Suprapubic skin (tissue), 4 donors: Measurements from ENCODE around the gene UNKL. TPM values are rescaled to one million over a fixed set of nuclear protein-coding genes. Genes with fewer than 3 reads are reported as not detected.

Experiments used
- DNase-seq, 2 donors: peaks; one replicate each; pipeline ENCODE4 v3.0.0-alpha.2; 2019; ENCODE audit warnings: low spot score in 2 of 2
- H3K27ac ChIP-seq: fragments of 200-600 bp; sonication (generic); one replicate; pipeline ENCODE4 v1.5.1; 2019
- H3K27me3 ChIP-seq: fragments of 200-600 bp; sonication (generic); one replicate; pipeline ENCODE4 v1.5.1; 2019
- H3K36me3 ChIP-seq: fragments of 200-600 bp; sonication (generic); one replicate; pipeline ENCODE4 v1.5.1; 2019
- H3K4me1 ChIP-seq: fragments of 200-600 bp; sonication (generic); one replicate; pipeline ENCODE4 v1.5.1; 2019
- H3K4me3 ChIP-seq: fragments of 200-600 bp; sonication (generic); one replicate; pipeline ENCODE4 v1.5.1; 2019; ENCODE audit warnings: mild to moderate bottlenecking
- H3K9me3 ChIP-seq: fragments of 200-600 bp; sonication (generic); one replicate; pipeline ENCODE4 v1.5.1; 2019
- EP300 ChIP-seq: sonication (generic); formaldehyde crosslinking; IDR thresholded peaks from one replicate; pipeline ENCODE4 v1.6.1; 2017; ENCODE audit warnings: antibody characterized with exemption
- POLR2A ChIP-seq, 2 donors: fragments of 450-650 bp; IDR thresholded peaks; one replicate each; pipeline ENCODE4 v1.6.1; 2017; ENCODE audit warnings: antibody characterized with exemption in 2 of 2, mild to moderate bottlenecking in 2 of 2, moderate library complexity in 2 of 2
- POLR2AphosphoS5 ChIP-seq, 3 donors: sonication (generic); formaldehyde crosslinking; IDR thresholded peaks; one replicate each; pipeline ENCODE4 v1.6.1; 2017; ENCODE audit warnings: antibody characterized with exemption in 3 of 3
- WGBS: methylation state at CpG from one replicate; pipeline ENCODE4 v1.1.5; 2018; 5-methylcytosine and 5-hydroxymethylcytosine counted together
- total RNA-seq, 4 donors: library from RNA; depleted of rRNA; stranded (reverse); fragments of >200 nt; gene quantifications; one replicate each; pipeline ENCODE4 v1.1.0, GENCODE V29; 2016
- TF ChIP-seq, protein P1 (sequence below), 2 donors: fragments of 200-600 bp in 1 of 2; fragments of 450-650 bp in 1 of 2; sonication (generic) in 1 of 2; IDR thresholded peaks; one replicate each; pipeline ENCODE4 v1.5.1; 2016 to 2019; ENCODE audit warnings: antibody characterized with exemption in 2 of 2, mild to moderate bottlenecking in 1 of 2, moderate library complexity in 1 of 2

The UNKL gene
- total RNA-seq, 4 donors from 2014 or later, result 13.0 to 81.0 (median 33.4) TPM

DNA sequence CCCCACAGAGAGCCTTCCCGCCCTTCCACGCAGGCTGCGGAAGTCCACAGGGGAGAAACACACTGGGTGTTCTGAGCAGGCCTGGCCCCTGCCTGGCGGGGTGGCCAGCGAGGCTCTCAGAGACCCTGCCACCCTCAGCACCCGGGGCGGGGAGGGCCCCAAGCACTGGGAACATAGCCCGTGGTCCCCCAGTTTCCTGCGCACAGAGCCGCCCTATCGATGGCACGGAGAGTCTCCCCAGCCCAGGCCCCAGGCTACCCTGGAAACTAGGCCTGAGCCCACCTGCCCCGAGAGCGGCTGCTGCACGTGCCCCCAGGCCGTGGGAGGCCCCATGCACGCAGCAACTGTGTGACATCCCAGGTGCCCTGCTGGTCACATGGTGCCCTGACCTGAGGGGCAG, 40.1 kb upstream of the UNKL start:
- Histone ChIP-seq H3K27ac (no peak overlapping the region), H3K36me3 (peaks cover 95% of the 10 kb centered on the region), H3K4me3 (no peak overlapping the region), H3K27me3 (no peaks in the 10 kb centered on the region), H3K9me3 (no peaks in the 10 kb centered on the region), H3K4me1 (no peaks in the 10 kb centered on the region)
- DNase-seq, result no peak
- TF ChIP-seq POLR2AphosphoS5 (IDR thresholded peaks at IDR 0.05) (no peak), POLR2A (IDR thresholded peaks at IDR 0.05) (no peak), EP300 (no peak)
- TF ChIP-seq, protein P1, sequence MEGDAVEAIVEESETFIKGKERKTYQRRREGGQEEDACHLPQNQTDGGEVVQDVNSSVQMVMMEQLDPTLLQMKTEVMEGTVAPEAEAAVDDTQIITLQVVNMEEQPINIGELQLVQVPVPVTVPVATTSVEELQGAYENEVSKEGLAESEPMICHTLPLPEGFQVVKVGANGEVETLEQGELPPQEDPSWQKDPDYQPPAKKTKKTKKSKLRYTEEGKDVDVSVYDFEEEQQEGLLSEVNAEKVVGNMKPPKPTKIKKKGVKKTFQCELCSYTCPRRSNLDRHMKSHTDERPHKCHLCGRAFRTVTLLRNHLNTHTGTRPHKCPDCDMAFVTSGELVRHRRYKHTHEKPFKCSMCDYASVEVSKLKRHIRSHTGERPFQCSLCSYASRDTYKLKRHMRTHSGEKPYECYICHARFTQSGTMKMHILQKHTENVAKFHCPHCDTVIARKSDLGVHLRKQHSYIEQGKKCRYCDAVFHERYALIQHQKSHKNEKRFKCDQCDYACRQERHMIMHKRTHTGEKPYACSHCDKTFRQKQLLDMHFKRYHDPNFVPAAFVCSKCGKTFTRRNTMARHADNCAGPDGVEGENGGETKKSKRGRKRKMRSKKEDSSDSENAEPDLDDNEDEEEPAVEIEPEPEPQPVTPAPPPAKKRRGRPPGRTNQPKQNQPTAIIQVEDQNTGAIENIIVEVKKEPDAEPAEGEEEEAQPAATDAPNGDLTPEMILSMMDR (IDR thresholded peaks at IDR 0.05), result no peak
- 89% methylated on average over 17 of the region's 17 CpGs for WGBS

DNA sequence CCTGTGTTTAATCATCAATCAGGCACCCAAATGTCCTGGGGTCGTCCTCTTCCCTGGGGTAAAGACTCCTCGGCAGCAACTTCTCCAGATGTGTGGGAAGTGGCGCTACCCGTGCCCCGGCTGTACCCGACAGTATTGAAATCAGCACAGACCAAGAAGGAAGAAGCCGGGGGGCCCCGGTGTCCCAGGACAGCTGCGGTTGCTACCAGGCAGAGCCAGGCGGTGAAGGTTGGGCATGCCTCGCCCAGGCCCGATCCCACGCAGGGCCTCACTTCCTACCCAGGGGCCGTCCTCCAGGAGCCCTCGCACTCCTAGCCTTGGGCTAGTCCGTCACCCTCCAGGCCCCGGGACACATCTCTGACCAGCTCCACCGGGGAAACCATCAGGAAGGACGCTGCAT, 38.8 kb upstream of the UNKL start:
- H3K4me3 ChIP-seq, result no peak overlapping the region
- no peak for DNase-seq
- no peaks in the 10 kb centered on the region for H3K4me1 ChIP-seq
- TF ChIP-seq, protein P1 (IDR thresholded peaks at IDR 0.05), result no peak
- no peak for TF ChIP-seq EP300
- TF ChIP-seq POLR2AphosphoS5 (IDR thresholded peaks at IDR 0.05), result no peak
- no peak for TF ChIP-seq POLR2A (IDR thresholded peaks at IDR 0.05)
- no peaks in the 10 kb centered on the region for H3K27me3 ChIP-seq
- H3K27ac ChIP-seq, result no peak overlapping the region
- H3K9me3 ChIP-seq, result no peaks in the 10 kb centered on the region
- H3K36me3 ChIP-seq, result peaks cover 100% of the 10 kb centered on the region
- 92% methylated on average over 16 of the region's 19 CpGs for WGBS

- Histone ChIP-seq H3K9me3 (no peaks in the 10 kb centered on the region), H3K4me3 (no peak overlapping the region), H3K36me3 (peaks cover 100% of the 10 kb centered on the region), H3K4me1 (no peaks in the 10 kb centered on the region), H3K27me3 (no peaks in the 10 kb centered on the region), H3K27ac (no peak overlapping the region)
- no peak for DNase-seq
- TF ChIP-seq POLR2A (IDR thresholded peaks at IDR 0.05), result no peak
- TF ChIP-seq, protein P1 (IDR thresholded peaks at IDR 0.05), result no peak
- 93% methylated on average over 10 of the region's 20 CpGs for WGBS
These were observed 38.0 kb upstream of the UNKL start for GRCh38 chr16:1452530-1452929.

- 90% methylated on average over 17 of the region's 34 CpGs for WGBS
- no peaks in the 10 kb centered on the region for H3K27me3 ChIP-seq
- no peak for DNase-seq
- TF ChIP-seq, protein P1 (IDR thresholded peaks at IDR 0.05), result no peak
- TF ChIP-seq POLR2A (IDR thresholded peaks at IDR 0.05), result no peak
- TF ChIP-seq POLR2AphosphoS5 (IDR thresholded peaks at IDR 0.05), result no peak
- TF ChIP-seq EP300, result no peak
- no peak overlapping the region for H3K4me3 ChIP-seq
- H3K9me3 ChIP-seq, result no peaks in the 10 kb centered on the region
- peaks cover 100% of the 10 kb centered on the region for H3K36me3 ChIP-seq
- no peak overlapping the region for H3K27ac ChIP-seq
- H3K4me1 ChIP-seq, result no peaks in the 10 kb centered on the region
These were observed 37.3 kb upstream of the UNKL start for GRCh38 chr16:1451702-1452392.

DNA sequence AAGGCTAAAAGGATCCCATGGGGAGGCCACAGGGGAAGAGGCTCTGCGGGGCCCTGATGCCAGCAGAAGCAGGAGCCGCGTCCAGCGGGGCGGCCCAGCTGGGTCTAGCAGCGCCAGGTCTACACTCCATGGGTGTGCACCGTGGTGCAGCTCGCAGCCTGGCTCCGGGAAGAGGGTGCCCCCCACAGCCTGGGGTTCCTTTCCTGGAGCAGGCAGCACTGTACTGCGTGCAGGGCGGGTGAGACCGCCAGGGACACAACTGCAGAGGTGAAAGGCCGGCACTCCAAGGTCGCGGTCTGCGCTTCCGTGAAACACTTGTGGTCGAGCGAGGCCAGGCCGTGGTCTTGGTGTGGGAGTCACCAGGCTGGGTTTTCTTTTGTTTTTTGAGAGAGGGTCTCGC, 36.3 kb upstream of the UNKL start:
- no peaks in the 10 kb centered on the region for H3K27me3 ChIP-seq
- no peaks in the 10 kb centered on the region for H3K9me3 ChIP-seq
- no peaks in the 10 kb centered on the region for H3K4me1 ChIP-seq
- H3K4me3 ChIP-seq, result no peak overlapping the region
- TF ChIP-seq POLR2A (IDR thresholded peaks at IDR 0.05) (no peak), EP300 (no peak), POLR2AphosphoS5 (IDR thresholded peaks at IDR 0.05) (no peak)
- TF ChIP-seq, protein P1 (IDR thresholded peaks at IDR 0.05), result no peak
- H3K36me3 ChIP-seq, result peaks cover 100% of the 10 kb centered on the region
- no peak for DNase-seq
- no peak overlapping the region for H3K27ac ChIP-seq
- 95% methylated on average over 21 of the region's 21 CpGs for WGBS
